Heart left ventricle (tissue), 13 donors: ENCODE measurements around the gene RAMP2.

ENCODE experiments used
- CTCF ChIP-seq, 12 donors: fragments of 200-600 bp; sonication (generic) in 4 of 12; IDR thresholded peaks; one replicate each; pipeline versions ENCODE4 v1.5.0 to v1.8.0; 2018 to 2022; ENCODE audit warnings: antibody characterized with exemption in 12 of 12, mild to moderate bottlenecking in 5 of 12
- POLR2A ChIP-seq, 2 donors: fragments of 450-650 bp; IDR thresholded peaks; one replicate each; pipeline ENCODE4 v1.6.1; 2017; ENCODE audit warnings: antibody characterized with exemption in 2 of 2, mild to moderate bottlenecking in 2 of 2, moderate library complexity in 2 of 2
- donor health status: ischemic (EF 13 %, LVEDD 7.1; RV severe dilation, severe dysfunction).
- donor health status: DM: no; HTN: yes; CAD: no.
- donor health status: DM: no; HTN: no; CAD: no.
- donor health status: ischemic (EF 25% LVEDD 6.9; RV normal size, moderate dysfunction).
- donor health status: ischemic (EF 25% LVEDD 5.7; RV mildly dilated, moderate dysfunction).
- donor health status: ischemic (EF 35%, LVEDD 5.7; RV mildly dilated, moderate dysfunction).
- donor health status: nonischemic (EF 11% LVEDD 7.7; RV severe dilation, severe dysfunction).
- donor health status: DM: yes; HTN: yes; CAD: no.
- donor health status: PGD.
- donor health status: ischemic (EF 29% LVEDD 5.4; RV normal size, mild dysfunction).
- donor health status: nonischemic (EF 23%, LVEDD 6.1; RV moderate dilation, normal function).

- TF ChIP-seq CTCF (IDR thresholded peaks at IDR 0.05) (no peak), POLR2A (IDR thresholded peaks at IDR 0.05) (no peak)
Measured at GRCh38 chr17:42754782-42755181, 6.2 kb upstream of the RAMP2 start.
